Measurements from ENCODE around the gene FAH. TPM values are rescaled to one million over a fixed set of nuclear protein-coding genes. Genes with fewer than 3 reads are reported as not detected.

The FAH gene
- total and polyA plus RNA-seq, 12 donors, result 14.5 to 65.1 (median 28.8) TPM

DNA sequence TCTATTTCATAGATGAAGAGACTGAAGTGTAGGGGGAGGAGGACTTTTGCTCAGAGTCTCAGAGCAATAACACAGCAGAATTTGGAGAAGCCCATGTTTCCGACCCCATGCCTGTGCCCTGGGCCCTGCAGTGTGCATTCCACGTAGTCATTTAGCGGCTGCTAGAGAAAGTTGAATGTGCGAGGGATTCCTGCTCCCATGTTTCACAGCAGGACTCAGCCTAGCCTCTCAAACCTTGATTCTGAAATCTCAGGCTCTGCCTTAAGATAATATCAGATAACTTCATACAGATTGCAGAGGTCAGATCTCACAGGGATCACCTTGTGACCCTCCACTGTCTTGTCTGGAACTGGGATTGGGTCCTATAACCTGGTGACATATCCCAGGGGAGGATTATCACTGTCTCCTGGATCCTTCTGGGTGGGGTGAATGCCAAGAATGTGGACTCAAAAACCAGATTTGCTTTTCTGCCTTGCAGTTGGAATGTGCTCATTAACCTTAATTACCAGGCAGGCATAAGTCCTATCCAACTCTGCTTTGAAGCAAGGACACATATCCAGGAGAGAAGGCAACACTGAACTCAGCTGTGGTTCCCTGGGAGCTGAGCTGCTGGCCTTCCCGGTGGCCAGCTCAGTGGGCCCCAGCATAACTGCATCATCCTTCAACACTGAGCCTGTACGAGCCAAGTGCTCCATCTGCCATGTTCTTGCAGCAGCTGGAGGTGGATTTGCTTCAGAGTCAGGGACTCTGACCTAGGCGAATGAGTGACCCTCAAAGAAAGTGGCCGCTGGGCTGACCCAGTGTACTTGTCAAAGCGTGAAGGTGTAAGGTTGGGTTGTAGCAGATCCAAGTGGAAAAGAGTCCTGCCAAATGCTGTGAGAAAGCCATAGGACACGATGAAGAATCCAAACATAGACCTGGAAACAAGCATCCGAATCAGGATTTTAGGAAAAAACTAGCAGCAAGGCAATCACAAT is 56.2 kb downstream of the FAH start:
- TF ChIP-seq, protein P1, sequence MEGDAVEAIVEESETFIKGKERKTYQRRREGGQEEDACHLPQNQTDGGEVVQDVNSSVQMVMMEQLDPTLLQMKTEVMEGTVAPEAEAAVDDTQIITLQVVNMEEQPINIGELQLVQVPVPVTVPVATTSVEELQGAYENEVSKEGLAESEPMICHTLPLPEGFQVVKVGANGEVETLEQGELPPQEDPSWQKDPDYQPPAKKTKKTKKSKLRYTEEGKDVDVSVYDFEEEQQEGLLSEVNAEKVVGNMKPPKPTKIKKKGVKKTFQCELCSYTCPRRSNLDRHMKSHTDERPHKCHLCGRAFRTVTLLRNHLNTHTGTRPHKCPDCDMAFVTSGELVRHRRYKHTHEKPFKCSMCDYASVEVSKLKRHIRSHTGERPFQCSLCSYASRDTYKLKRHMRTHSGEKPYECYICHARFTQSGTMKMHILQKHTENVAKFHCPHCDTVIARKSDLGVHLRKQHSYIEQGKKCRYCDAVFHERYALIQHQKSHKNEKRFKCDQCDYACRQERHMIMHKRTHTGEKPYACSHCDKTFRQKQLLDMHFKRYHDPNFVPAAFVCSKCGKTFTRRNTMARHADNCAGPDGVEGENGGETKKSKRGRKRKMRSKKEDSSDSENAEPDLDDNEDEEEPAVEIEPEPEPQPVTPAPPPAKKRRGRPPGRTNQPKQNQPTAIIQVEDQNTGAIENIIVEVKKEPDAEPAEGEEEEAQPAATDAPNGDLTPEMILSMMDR (IDR thresholded peaks at IDR 0.05), result no peak
- H3K9me3 ChIP-seq, result peaks cover 0 to 15% (median 0%) of the 10 kb centered on the region in 11 donors
- H3K4me1 ChIP-seq, result no peaks in the 10 kb centered on the region
- peaks cover 0 to 33% (median 12%) of the 10 kb centered on the region in 7 donors for H3K27me3 ChIP-seq
- H3K36me3 ChIP-seq, result no peaks in the 10 kb centered on the region
- H3K4me3 ChIP-seq, result no peak overlapping the region
- intact Hi-C loops (cut with DNase I), result loop anchor here in 1 of 10 donors (10.0 kb wide), 1 partner anchor 56 kb away; no protein-coding TSS in a partner anchor
- ATAC-seq (peak in 1 of 8 donors; percentile 57), DNase-seq (no peak)
- no peak overlapping the region for H3K27ac ChIP-seq
- WGBS, 2 donors, result 65 to 69% methylated on average over 11 of the region's 11 CpGs

DNA sequence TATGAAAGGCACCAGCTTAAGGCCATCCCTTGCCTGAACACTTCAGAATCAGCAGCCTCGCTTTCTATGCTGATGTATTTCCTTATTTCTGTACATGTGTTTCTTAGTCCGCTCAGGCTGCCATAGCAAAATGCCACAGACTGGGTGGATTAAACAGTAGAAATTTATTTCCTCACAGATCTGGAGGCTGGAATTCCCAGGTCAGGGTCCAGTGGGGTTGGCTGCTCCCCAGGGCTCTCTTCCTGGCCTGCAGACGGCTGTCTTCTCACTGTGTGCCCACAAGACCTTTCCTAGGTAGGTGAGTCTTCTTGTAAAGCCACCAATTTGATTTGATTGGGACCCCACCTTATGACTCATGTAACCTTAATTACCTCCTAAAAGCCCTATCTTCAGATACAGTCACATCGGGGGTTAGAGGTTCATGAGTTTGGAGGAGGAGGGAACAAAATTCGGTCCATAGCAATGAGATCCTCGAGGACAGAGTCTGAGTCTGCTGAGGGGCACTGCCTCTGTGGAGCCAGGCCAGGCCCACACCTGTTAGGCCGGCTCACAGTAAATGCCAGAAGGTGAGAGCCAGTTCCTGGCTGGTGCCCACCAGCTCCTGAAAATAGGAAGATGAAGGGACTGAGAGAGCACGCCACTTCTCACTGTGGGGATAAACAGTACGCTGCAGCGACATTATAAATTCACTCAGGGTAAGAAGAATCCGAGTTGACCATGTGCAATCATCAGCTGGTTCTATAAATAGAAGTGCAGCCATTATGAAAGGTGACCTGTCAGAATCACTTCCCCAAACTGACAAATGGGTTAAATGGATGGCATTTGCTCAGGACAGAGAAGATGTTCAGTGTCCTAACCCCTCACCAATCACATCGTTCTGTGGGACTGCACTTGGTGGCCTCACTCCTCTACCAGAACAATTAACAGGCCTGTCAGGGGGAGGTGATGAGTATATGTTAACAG is 58.1 kb downstream of the FAH start:
- H3K9me3 ChIP-seq, result peaks cover 0 to 15% (median 0%) of the 10 kb centered on the region in 11 donors
- H3K27me3 ChIP-seq, result peaks cover 0 to 30% (median 12%) of the 10 kb centered on the region in 7 donors
- no peak overlapping the region for H3K27ac ChIP-seq
- 64 to 66% methylated on average over 12 of the region's 12 CpGs for WGBS, 2 donors
- DNase-seq (no peak), ATAC-seq (no peak)
- no peaks in the 10 kb centered on the region for H3K4me1 ChIP-seq
- H3K36me3 ChIP-seq, result no peaks in the 10 kb centered on the region
- no peak overlapping the region for H3K4me3 ChIP-seq
- TF ChIP-seq, protein P1 (IDR thresholded peaks at IDR 0.05), result no peak
- intact Hi-C loops (cut with DNase I), result no loop called here

DNA sequence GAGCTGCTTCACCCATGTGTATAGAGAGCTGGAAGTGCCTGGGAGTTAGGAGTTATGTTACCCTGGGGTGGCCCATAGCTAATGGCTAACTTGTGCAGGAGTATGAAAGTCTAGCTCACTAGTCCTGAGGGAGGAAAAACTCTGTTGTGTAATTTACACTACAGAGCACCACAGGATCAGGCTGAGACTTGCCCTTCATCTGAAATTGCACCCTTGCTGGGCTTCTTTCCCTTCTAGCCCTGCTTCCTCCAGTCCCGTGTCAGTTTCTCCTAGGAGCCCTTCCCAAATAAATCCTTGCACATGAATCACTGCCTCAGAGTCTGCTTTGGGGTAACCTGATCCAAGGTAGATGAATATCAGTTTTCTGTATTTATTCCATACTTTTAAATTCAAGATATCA is 59.2 kb downstream of the FAH start:
- 72 to 74% methylated on average over 1 of the region's 1 CpG for WGBS, 2 donors
- TF ChIP-seq, protein P1 (IDR thresholded peaks at IDR 0.05), result no peak
- ATAC-seq (no peak), DNase-seq (no peak)
- H3K9me3 ChIP-seq, result peaks cover 0 to 15% (median 0%) of the 10 kb centered on the region in 11 donors
- no peak overlapping the region for H3K27ac ChIP-seq
- no peaks in the 10 kb centered on the region for H3K36me3 ChIP-seq
- H3K4me3 ChIP-seq, result no peak overlapping the region
- H3K27me3 ChIP-seq, result peaks cover 0 to 30% (median 4%) of the 10 kb centered on the region in 7 donors
- intact Hi-C loops (cut with DNase I), result no loop called here
- no peaks in the 10 kb centered on the region for H3K4me1 ChIP-seq

DNA sequence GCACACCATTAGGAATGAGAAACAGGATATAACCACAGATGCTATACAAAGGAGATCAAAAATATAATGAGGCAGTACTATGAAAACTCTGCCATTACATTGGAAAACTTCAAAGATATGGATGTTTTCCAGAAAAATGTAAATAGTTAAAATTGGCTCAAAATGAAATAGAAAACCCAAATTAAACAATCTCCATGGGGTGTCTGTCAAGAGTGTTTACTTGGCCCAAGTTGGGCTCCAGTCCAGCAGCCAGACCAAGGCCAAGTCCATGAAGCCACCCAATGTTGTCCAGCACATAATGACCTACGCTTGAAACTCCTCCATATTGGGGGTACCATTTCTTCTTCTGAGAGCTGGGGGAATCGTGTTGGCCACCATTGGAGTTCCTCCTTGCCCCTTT is 62.1 kb downstream of the FAH start:
- H3K9me3 ChIP-seq, result peaks cover 0 to 15% (median 0%) of the 10 kb centered on the region in 11 donors
- WGBS, 2 donors, result 83 to 85% methylated on average over 2 of the region's 2 CpGs
- ATAC-seq, result no peak

More for the DNA sequence above, 62.1 kb downstream of the FAH start:
- H3K4me3 ChIP-seq, result no peak overlapping the region
- H3K4me1 ChIP-seq, result no peaks in the 10 kb centered on the region
- TF ChIP-seq, protein P1 (IDR thresholded peaks at IDR 0.05), result no peak
- peaks cover 0 to 8% (median 0%) of the 10 kb centered on the region in 7 donors for H3K27me3 ChIP-seq
- H3K27ac ChIP-seq, result no peak overlapping the region
- no peak for DNase-seq
- H3K36me3 ChIP-seq, result no peaks in the 10 kb centered on the region
- intact Hi-C loops (cut with DNase I), result no loop called here

All from heart right ventricle (tissue), 16 donors.